CD4-positive, alpha-beta T cell treated with Interleukin-15 for 1 hour (primary cell): ENCODE results near the gene MRTFA.
"Not testable (repeated sequence)": the region's sequence is repeated elsewhere in the genome, so short reads cannot be mapped to it uniquely, and the experiment has no call there.

Source experiments
- DNase-seq: peaks from one replicate; pipeline ENCODE4 v3.0.0-alpha.2; 2020

Gene MRTFA

DNA sequence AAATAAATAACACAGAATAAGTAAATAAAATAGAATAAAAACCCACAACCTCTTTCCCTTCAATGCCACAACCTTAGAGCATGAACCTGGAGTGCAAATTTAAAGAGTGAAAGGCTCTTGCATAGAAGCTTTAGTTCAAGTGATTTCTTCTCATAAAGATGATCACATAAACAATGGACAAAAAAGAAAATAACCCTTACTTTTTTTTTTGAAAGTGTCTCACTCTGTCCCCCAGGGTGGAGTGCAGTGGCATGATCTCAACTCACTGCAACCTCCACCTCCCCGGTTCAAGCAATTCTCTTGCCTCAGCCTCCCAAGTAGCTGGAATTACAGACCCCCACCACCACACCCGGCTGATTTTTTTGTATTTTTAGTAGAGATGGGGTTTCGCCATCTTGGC, 10.7 kb downstream of the MRTFA start:
- not testable (repeated sequence) for DNase-seq

- DNase-seq = not testable (repeated sequence)
These were observed 11.2 kb downstream of the MRTFA start for GRCh38 chr22:40625281-40625680.

DNA sequence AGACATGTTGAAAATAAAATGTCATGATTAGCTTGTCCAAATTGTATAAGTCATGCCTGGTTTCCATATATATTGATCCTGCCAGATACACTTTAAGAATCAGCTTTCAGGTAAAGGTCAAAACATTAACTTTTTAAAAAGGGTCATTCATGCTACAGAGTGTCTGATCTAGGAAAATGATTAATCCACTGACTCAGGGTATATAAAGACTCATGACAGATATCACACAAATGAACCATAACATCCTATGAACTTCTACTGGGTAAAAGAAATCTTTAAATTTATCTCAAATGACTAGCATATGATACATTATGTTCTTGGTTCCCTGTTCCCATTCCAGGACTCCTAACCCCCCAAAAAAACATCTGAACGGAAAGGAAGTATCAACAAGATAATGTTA, 11.7 kb downstream of the MRTFA start:
- DNase-seq = no peak

- DNase-seq = no peak
These were observed 15.0 kb downstream of the MRTFA start for GRCh38 chr22:40621309-40622151.

GRCh38 chr22:40620464-40621046, 16.0 kb downstream of the MRTFA start:
- DNase-seq = no peak

DNA sequence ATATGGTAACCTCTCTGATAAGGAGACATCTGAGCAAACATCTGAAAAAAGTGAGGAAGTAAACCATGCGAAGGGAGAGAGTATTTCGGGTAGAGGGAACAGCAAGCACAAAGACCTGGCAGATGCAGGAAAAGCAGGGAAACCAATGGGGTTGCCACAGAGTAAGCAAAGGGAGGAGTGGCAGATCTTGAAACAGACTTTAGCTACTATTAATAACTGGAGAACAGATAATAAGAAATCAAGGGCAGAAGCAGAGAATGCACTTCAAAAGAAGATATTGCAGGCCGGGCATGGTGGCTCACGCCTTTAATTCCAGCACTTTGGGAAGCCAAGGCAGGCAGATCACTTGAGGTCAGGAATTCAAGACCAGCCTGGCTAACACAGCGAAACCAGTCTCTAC, 18.1 kb downstream of the MRTFA start:
- DNase-seq = no peak

- DNase-seq = no peak
These were observed 19.9 kb downstream of the MRTFA start for GRCh38 chr22:40616578-40616977.

GRCh38 chr22:40613067-40613466, 23.5 kb downstream of the MRTFA start:
- no peak for DNase-seq

DNA sequence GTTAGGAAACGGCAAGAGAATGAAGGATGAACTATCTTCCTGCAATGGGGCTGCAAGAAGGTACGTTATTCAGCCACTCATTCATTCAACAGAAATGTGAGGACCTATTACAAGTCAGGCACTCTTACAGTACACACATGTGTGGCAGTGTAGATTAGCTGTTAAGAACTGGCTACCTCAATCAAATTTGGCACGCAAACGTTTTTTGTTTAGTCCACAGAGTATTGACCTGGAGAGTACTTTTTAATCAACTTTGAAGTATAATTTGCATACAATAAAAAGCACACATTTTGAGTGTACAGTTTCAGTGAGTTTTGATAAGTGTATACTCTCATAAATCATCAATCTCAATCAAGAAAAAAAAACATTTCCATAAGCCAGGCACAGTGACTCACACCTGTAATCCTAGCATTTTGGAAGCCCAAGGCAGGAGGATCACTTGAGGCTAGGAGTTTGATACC, 24.2 kb downstream of the MRTFA start:
- no peak for DNase-seq

DNA sequence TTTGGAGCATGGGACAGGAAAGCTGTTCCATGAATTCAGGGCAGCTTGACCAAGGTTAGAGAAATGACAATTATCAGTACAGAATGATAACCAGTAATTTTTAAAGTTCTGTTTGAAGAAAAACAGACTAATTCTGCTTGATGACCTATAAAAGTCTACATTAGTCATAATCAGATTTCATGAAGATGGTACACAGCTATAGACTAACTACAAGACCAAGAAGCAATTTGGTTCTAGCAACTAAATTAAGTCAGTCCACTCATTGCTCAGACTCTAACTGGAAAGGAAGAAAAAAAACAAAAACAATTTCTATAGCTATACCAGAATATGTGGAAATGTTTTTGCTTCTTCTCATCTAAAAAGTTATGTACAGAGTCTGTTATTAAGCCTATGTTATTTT, 24.9 kb downstream of the MRTFA start:
- DNase-seq = no peak

DNA sequence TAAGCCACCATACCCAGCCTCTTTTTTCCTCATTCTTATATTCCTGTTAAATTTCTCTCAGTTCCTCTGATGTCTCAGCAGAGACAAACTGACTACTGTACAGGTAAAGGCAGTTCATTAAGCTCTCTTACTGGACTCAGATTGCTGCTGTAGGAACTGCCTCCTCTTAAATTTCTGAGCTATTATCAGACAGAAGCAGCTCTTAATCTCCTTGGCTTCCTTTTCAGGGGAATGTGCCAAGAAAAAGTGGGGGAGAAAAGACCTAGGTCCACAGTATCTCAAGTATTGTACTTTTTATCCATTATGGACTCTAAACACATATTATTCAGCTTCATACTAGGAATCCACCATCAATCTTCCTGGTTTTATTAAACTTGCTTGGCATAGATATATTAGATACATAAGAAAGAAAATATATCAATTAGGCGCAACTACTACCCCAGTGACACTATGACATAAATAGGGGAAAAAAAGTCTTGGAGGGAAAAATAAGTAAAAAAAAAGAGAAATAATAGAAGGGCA, 26.1 kb downstream of the MRTFA start:
- no peak for DNase-seq

DNA sequence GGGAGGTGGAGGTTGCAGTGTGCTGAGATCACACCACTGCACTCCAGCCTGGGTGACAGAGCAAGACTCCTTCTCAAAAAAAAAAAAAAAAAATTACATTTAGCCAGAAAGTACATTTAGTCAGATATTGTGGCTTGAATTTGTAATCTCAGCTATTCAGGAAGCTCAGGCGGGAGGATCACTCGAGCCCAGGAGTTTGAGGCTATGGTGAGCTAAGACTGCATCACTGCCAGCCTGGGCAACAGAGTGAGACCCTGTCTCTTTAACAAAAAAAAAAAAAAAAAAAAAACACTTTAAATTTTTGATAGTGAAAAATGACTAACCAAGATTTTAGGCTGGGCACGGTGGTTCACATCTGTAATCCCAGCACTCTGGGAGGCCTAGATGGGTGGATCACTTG, 27.3 kb downstream of the MRTFA start:
- no peak for DNase-seq

DNA sequence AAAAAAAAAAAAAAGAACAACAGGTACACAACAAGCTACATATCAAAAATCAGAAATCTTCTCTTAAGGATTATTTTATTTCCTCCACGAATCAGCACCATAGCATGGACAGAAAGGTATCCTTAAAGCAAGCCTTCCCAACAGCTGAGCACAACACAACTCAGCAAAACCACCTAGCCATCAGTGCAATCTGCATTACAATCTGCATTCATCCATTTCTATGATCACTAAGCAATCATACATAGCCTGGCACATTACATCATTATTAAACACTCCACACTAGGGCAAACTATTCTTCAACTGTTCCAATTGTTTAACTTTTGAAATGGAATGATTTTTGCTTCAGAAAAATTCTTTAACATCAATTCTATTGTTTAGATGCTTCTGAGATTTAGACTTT, 29.0 kb downstream of the MRTFA start:
- DNase-seq = no peak

GRCh38 chr22:40606306-40606705, 30.2 kb downstream of the MRTFA start:
- DNase-seq = no peak

DNA sequence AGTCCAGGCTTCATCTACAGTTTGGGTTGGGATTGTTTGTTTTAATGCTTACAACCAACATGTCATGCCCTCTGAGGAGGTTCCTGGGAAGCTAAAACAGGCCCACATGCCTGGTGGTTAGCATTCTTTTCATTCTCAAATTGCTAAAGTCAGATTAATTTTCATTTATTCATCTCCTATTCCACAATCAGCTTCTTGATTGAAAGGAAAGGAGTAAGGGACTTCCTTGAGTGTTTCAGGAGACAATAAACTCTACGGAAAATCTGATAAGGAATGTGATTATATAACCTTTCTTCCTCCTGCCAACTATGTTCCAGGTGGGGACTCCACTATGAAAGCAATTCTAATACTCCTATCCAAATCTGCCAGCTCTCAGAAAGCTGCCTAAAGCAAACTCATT, 30.8 kb downstream of the MRTFA start:
- DNase-seq = no peak

DNA sequence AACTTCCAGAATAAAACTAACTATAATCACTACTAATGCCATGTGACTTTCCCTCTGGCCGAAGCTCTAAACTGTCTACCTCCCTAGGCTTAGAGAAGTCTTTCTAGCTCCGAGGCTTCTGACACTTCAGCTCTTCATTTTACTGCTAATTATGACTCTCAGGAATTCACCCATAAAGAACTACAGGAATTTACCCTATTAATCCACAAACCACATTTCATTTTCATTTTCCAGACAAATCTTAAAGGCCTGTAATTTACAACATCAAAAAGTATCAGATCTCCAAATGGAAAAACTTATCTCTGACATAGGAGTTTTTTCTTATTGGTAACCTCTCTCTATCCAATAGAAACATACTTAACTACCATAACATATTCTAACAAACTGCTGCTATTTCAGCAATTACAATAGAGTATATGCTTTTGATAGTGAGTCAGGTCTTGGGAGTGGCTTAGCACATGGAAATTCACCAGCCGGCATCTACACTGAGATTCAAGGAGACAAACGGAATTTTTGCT, 33.4 kb downstream of the MRTFA start:
- DNase-seq = no peak

DNA sequence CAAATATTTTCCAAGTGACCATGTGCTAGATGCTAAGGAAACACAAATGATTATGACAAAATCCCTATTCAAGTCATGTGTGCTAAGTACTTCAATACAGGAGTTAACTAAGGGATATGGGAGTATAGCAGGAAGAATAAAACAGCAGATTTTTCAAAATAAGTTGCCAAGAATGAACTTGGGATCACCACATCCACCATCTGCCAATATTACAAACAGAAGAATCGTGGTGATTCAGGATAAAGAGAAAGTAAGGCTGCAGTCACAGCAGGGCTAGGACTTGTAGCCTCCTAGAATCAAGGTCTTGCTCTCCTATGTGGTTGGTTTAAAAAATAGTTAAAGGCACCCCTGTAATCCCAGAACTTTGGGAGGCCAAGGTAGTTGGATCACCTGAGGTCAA, 34.3 kb downstream of the MRTFA start:
- no peak for DNase-seq

GRCh38 chr22:40599731-40600130, 36.8 kb downstream of the MRTFA start:
- no peak for DNase-seq

DNA sequence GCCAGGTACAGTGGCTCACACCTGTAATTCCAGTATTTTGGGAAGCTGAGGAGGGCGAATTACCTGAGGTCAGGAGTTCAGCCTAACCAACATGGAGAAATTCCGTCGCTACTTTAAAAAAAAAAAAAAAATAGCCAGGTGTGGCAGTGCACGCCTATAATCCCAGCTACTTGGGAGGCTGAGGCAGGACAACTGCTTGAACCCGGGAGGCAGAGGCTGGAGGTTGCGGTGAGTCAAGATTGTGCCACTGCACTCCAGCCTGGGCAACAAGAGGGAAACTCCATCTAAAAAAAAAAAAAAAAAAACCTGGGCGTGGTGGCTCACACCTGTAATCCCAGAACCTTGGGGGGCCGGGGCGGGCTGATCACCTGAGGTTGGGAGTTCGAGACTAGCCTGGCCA, 37.8 kb downstream of the MRTFA start:
- DNase-seq = not testable (repeated sequence)

GRCh38 chr22:40597526-40598430, 38.7 kb downstream of the MRTFA start:
- no peak for DNase-seq

GRCh38 chr22:40595497-40596234, 40.9 kb downstream of the MRTFA start:
- no peak for DNase-seq

GRCh38 chr22:40594924-40595323, 41.6 kb downstream of the MRTFA start:
- DNase-seq = no peak
